Right lobe of liver (tissue), 4 donors: ENCODE measurements around the gene AADACL4.
A peak's percentile ranks its signal among the peaks of the same experiment; 100 is the strongest.

Source experiments
- CTCF ChIP-seq, 4 donors: fragments of 200-600 bp in 3 of 4; fragments of 450-650 bp in 1 of 4; IDR thresholded peaks; one replicate each; pipeline versions ENCODE4 v1.5.1 to v1.8.0; 2016 to 2022; ENCODE audit warnings: antibody characterized with exemption in 4 of 4, mild to moderate bottlenecking in 2 of 4
- POLR2A ChIP-seq: fragments of 450-650 bp; IDR thresholded peaks from one replicate; pipeline ENCODE4 v1.6.1; 2017; ENCODE audit warnings: antibody characterized with exemption, mild to moderate bottlenecking
- donor health status: DM: no; HTN: no; CAD: no.
- donor health status: DM: no; HTN: no; CAD: no.
- donor health status: DM: no; HTN: yes; CAD: no.

GRCh38 chr1:12596007-12596821 lies 47.7 kb upstream of the AADACL4 start:
- no peak for TF ChIP-seq CTCF (IDR thresholded peaks at IDR 0.05)
- peak; percentile 35 for TF ChIP-seq POLR2A
